ENCODE measurements around the gene TCF7L1.
A peak's percentile ranks its signal among the peaks of the same experiment; 100 is the strongest.

TCF7L1 gene

GRCh38 chr2:85247610-85248009, 114.4 kb downstream of the TCF7L1 start:
- DNase-seq (ENCODE audit: low read depth in 2 of 2, low spot score in 1 of 2): no peak

DNA sequence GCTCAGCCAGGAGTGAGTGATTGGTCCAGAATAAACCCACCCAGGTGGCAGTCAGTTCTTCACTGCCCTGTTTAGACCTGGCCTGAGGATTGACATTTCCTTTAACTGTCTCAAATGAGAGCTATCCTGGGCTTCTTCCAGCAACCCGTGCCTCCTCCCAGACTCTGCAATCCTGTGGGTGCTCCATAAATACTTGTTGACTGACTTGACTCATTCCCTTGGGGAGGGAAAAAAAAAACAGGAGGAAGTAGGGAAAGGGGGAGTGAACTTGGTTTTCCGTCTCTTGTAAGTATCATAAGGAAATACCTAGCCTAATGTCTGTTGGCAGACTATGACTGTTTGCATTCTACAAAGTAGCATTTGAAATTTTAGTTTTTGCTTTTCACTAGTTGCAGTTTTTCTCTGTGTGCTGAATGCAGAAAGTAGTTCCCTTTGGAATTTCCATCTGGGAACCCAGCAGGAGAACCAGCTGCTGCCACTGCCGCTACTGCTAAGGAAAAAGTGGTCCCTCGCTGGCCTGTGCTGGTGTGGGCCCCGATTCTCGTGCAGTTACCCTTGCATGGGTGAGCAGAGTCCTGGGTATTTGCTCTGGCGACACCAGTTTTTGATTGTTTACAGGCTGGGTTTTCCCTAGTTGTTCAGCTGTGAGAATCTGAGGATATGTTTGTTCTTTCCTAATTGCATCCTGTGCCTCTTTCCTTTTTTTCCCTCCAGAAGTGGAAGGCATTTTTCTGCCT, 115.7 kb downstream of the TCF7L1 start:
- no peak for DNase-seq (ENCODE audit: low read depth in 2 of 2, low spot score in 1 of 2)

DNA sequence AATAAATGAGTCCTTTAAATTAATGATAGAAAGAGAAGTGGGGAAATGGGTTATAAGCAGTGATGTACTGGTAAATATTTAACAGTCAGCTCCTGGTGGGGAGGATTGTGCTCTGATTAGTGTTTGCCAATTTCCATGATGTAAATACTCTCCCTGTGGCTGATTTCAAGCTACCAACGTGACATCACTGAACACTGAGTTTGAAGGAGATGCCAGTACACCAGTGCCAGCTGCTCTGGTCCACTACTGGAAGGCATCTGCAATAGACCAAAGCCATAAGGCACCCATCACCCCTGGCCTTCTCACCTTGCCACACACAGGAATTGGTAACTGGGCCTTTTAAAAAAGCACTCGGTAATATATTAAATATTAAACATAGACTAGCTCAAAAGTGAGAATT, 116.9 kb downstream of the TCF7L1 start:
- no peak for DNase-seq (ENCODE audit: low read depth in 2 of 2, low spot score in 1 of 2)

- no peak for DNase-seq (ENCODE audit: low read depth in 2 of 2, low spot score in 1 of 2)
Observed at GRCh38 chr2:85251070-85251616, 118.0 kb downstream of the TCF7L1 start.

GRCh38 chr2:85253890-85254289, 120.7 kb downstream of the TCF7L1 start:
- DNase-seq (ENCODE audit: low read depth in 2 of 2, low spot score in 1 of 2): no peak

DNA sequence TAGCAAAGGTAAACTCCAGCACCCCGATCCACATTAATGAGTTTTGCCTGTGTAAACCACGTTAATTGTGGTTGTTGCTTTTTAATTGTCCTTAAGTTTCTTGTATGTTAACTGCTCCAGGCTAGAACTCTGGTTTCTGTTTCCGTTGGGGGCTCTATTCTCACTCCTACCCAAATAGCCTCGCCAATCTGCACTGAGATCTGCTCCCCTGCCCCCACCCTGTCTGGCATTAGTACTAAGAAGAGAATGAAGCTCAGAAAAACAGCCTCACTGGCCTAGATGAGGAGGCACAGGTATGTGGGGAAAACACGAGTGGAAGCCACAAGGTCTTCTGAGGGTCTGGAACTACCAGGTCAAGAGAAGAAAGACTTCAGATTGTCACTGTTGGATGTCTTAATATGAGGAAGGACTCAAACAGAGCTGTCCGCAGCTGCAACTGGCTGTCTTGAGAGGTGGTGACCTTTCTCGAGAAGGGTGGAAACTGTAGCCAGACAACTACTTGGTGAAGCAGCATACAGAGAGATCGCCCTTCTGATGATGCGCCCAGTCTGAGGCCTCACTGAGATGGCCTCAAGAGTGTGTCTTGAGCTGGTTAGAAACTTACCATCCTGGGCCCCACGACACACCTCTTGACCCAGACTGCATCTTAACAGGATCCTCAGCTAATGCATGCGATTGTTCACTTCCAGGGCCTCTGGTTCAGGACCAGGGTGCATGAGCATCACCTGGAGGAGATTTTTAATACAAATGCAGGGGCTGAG, 121.5 kb downstream of the TCF7L1 start:
- DNase-seq (ENCODE audit: low read depth in 2 of 2, low spot score in 1 of 2): no peak

DNA sequence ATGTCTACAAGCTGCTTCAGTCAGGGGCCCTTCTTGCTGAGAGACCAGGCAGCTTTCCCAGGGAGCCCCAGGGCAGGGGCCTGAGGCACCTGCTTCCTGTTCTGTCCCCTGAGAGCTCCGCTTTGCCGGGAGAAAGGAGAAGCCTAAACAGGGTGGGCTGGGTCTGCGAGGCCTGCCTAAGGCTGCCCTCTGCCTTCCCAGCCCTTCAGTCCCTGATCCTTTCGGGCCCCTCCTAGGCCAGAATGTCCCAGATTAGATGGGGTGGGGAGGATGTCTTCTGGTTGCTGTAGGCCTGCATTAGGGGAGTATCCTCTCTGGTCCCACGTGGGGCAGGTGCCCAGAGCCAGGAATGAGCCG, 122.2 kb downstream of the TCF7L1 start:
- DNase-seq (ENCODE audit: low read depth in 2 of 2, low spot score in 1 of 2): no peak

- DNase-seq (ENCODE audit: low read depth in 2 of 2, low spot score in 1 of 2): no peak
Observed at GRCh38 chr2:85255813-85256594, 122.8 kb downstream of the TCF7L1 start.

GRCh38 chr2:85257359-85257969, 124.3 kb downstream of the TCF7L1 start:
- DNase-seq (ENCODE audit: low read depth in 2 of 2, low spot score in 1 of 2): no peak

GRCh38 chr2:85257970-85258605, 124.9 kb downstream of the TCF7L1 start:
- DNase-seq (ENCODE audit: low read depth in 2 of 2, low spot score in 1 of 2): no peak

GRCh38 chr2:85259101-85259590, 126.0 kb downstream of the TCF7L1 start:
- no peak for DNase-seq (ENCODE audit: low read depth in 2 of 2, low spot score in 1 of 2)

DNA sequence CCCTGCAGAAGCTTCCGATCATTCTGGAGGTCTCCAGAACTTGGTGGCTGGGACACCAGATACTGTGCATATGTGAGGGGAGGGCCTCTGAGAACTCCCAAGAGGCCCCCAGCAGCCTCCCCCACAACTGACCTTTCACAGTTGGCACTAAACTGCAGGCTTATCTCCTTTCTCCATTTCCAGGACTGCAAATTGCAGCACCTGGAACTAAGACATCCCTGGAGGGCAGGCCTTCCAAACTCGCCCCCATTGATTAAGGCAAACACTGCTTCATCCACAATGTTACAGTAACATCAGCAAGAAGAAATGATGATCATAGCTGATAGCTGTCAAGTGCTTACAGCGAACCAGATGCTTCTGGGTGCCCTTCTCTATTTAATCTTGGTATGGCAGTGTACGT, 126.7 kb downstream of the TCF7L1 start:
- DNase-seq (ENCODE audit: low read depth in 2 of 2, low spot score in 1 of 2): no peak

GRCh38 chr2:85263591-85263990, 130.4 kb downstream of the TCF7L1 start:
- DNase-seq (ENCODE audit: low read depth in 2 of 2, low spot score in 1 of 2): no peak

- DNase-seq (ENCODE audit: low read depth in 2 of 2, low spot score in 1 of 2): no peak
Observed at GRCh38 chr2:85264471-85264870, 131.3 kb downstream of the TCF7L1 start.

GRCh38 chr2:85265304-85265703, 132.1 kb downstream of the TCF7L1 start:
- no peak for DNase-seq (ENCODE audit: low read depth in 2 of 2, low spot score in 1 of 2)

DNA sequence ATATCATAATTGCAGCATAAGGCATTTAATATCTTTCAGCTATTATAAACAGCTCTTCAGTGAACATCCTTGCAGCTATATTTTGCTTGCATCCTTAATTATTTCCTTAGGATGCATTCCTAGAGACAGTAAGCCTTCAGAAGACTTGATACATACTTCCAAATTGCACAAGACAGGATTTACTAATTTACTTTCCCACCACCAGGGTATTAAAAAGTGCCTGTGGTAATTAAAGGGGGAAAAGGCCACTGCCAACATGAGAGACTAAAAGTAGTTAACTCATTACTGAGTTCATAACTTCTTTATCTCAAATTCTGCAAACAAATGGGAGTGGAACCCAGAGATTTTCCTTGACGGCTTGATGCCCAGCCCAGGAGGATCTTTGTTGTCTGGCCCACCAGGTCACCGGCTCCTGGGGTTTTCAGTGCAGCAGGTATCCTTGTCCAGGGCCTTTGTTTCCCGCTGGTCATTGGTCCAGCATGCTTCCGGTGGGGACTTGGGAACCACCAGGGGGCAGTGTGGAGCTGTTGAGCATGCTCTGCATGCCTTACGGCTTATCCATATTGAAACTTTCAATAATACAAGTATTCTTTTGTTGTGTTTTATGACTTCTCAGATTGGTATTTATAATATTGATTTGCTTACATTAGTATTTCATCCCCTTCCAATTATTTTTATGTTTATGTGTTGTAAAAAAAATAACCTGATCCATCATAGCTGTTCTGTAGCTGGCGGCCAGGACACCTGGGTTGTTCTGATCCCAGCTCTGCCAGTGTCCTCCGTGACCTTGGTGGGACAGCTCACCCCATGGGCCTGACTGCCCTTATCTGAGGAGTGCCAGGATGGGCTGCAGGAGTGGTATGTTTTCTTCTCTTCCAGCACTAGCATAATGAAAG, 133.2 kb downstream of the TCF7L1 start:
- peak; percentile 21 to 60 for DNase-seq (ENCODE audit: low read depth in 2 of 2, low spot score in 1 of 2)

GRCh38 chr2:85269959-85270358, 136.8 kb downstream of the TCF7L1 start:
- DNase-seq (ENCODE audit: low read depth in 2 of 2, low spot score in 1 of 2): no peak

GRCh38 chr2:85272357-85272756, 139.2 kb downstream of the TCF7L1 start:
- no peak for DNase-seq (ENCODE audit: low read depth in 2 of 2, low spot score in 1 of 2)
